NCI-H524 (cell line): Measurements from ENCODE around the gene RSF1.

Experiments
- DNase-seq, 2 experiments: peaks; one replicate each; lab custom pipeline; 2025; lab: John Stamatoyannopoulos, UW

The RSF1 gene

GRCh38 chr11:77748266-77748665, 72.3 kb downstream of the RSF1 start:
- no peak for DNase-seq

- DNase-seq, result no peak
Measured at GRCh38 chr11:77747381-77747969, 73.0 kb downstream of the RSF1 start.

- no peak for DNase-seq
Measured at GRCh38 chr11:77736473-77736872, 84.0 kb downstream of the RSF1 start.

GRCh38 chr11:77734890-77735289, 85.6 kb downstream of the RSF1 start:
- DNase-seq, result no peak

GRCh38 chr11:77732143-77732542, 88.4 kb downstream of the RSF1 start:
- DNase-seq, result no peak

GRCh38 chr11:77730789-77731188, 89.7 kb downstream of the RSF1 start:
- DNase-seq, result no peak

- DNase-seq, result no peak
Measured at GRCh38 chr11:77729063-77729462, 91.5 kb downstream of the RSF1 start.

GRCh38 chr11:77728203-77728786, 92.2 kb downstream of the RSF1 start:
- no peak for DNase-seq

- no peak for DNase-seq
Measured at GRCh38 chr11:77726524-77726923, 94.0 kb downstream of the RSF1 start.

- DNase-seq, result no peak
Measured at GRCh38 chr11:77725433-77725832, 95.1 kb downstream of the RSF1 start.

GRCh38 chr11:77724636-77725035, 95.9 kb downstream of the RSF1 start:
- DNase-seq, result peak; percentile 70 to 82

- no peak for DNase-seq
Measured at GRCh38 chr11:77723024-77723423, 97.5 kb downstream of the RSF1 start.

- DNase-seq, result no peak
Measured at GRCh38 chr11:77710358-77710757, 110.2 kb downstream of the RSF1 start.

GRCh38 chr11:77705876-77706579, 114.5 kb downstream of the RSF1 start:
- DNase-seq, result no peak

GRCh38 chr11:77705195-77705875, 115.2 kb downstream of the RSF1 start:
- no peak for DNase-seq

GRCh38 chr11:77704029-77704428, 116.5 kb downstream of the RSF1 start:
- DNase-seq, result no peak

GRCh38 chr11:77699425-77699824, 121.1 kb downstream of the RSF1 start:
- no peak for DNase-seq

GRCh38 chr11:77698896-77699295, 121.6 kb downstream of the RSF1 start:
- DNase-seq, result no peak

- no peak for DNase-seq
Measured at GRCh38 chr11:77697865-77698264, 122.7 kb downstream of the RSF1 start.

GRCh38 chr11:77695417-77695816, 125.1 kb downstream of the RSF1 start:
- no peak for DNase-seq

- DNase-seq, result no peak
Measured at GRCh38 chr11:77690649-77691048, 129.9 kb downstream of the RSF1 start.

GRCh38 chr11:77687088-77687487, 133.4 kb downstream of the RSF1 start:
- DNase-seq, result no peak

- no peak for DNase-seq
Measured at GRCh38 chr11:77677138-77677537, 143.4 kb downstream of the RSF1 start.
